ENCODE results near the gene ENTHD1. TPM values are rescaled to one million over a fixed set of nuclear protein-coding genes. Genes with fewer than 3 reads are reported as not detected.

Gene ENTHD1
- total and polyA plus RNA-seq, 10 donors = 0.09 to 0.59 (median 0.14) TPM; not detected in 5

DNA sequence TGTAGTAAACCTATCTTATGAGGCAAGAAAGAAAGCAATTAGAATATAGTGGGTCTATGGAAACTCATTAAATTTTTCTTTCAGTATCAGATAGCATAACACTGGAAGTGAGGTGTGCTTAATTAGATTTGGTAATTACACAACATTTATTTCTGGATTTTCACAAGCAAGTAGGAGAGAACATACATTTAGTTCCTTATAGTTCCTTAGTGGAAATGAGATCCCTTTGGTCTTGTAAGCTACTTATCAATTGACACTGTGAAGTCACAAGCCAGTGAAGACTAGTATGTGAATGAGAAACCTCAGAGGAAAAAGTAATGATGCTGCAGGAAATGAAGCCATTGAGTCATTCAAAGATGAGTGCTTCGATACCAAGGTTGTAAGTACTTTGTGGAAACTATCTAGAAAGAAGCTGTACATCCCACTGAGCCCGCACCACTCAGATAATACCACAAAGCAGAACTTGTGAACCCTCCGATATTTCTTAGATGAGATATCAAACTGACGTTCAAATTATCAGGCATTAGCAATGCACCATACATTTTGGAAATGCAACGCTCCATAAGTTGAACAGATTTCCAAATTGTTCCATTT, 53.5 kb downstream of the ENTHD1 start:
- no peak overlapping the region for H3K27ac ChIP-seq
- H3K4me1 ChIP-seq = peaks cover 0 to 30% (median 14%) of the 10 kb centered on the region in 6 donors
- H3K36me3 ChIP-seq = no peaks in the 10 kb centered on the region
- DNase-seq = no peak
- intact Hi-C loops (cut with DNase I; ENCODE audit: low total_unique reads) = no loop called here
- 65 to 72% (median 69%) methylated on average over 5 of the region's 5 CpGs for WGBS, 5 donors
- no peak overlapping the region for H3K4me3 ChIP-seq
- peaks cover 0 to 17% (median 3%) of the 10 kb centered on the region in 8 donors for H3K9me3 ChIP-seq
- TF ChIP-seq CTCF (IDR thresholded peaks at IDR 0.05 in 8 of 11, conservative IDR thresholded peaks at IDR 0.05 in 3 of 11) = no peak
- TF ChIP-seq POLR2AphosphoS5 (IDR thresholded peaks at IDR 0.05) = no peak
- no peak for TF ChIP-seq POLR2A (IDR thresholded peaks at IDR 0.05)
- H3K27me3 ChIP-seq (replicated peaks in 1 of 7) = no peaks in the 10 kb centered on the region

- DNase-seq = no peak
- 34 to 39% (median 36%) methylated on average over 5 of the region's 5 CpGs for whole genome bisulfite sequencing, 5 donors
- Histone ChIP-seq H3K4me3 (no peak overlapping the region), H3K27me3 (replicated peaks in 1 of 7) (no peaks in the 10 kb centered on the region), H3K27ac (no peak overlapping the region), H3K4me1 (peaks cover 0 to 22% (median 14%) of the 10 kb centered on the region in 6 donors), H3K36me3 (no peaks in the 10 kb centered on the region), H3K9me3 (peaks cover 0 to 17% (median 3%) of the 10 kb centered on the region in 8 donors)
- intact Hi-C loops (cut with DNase I; ENCODE audit: low total_unique reads) = no loop called here
- TF ChIP-seq POLR2AphosphoS5 (IDR thresholded peaks at IDR 0.05) (no peak), CTCF (IDR thresholded peaks at IDR 0.05 in 8 of 11, conservative IDR thresholded peaks at IDR 0.05 in 3 of 11) (no peak)
Observed at GRCh38 chr22:39839204-39839603, 54.4 kb downstream of the ENTHD1 start.

DNA sequence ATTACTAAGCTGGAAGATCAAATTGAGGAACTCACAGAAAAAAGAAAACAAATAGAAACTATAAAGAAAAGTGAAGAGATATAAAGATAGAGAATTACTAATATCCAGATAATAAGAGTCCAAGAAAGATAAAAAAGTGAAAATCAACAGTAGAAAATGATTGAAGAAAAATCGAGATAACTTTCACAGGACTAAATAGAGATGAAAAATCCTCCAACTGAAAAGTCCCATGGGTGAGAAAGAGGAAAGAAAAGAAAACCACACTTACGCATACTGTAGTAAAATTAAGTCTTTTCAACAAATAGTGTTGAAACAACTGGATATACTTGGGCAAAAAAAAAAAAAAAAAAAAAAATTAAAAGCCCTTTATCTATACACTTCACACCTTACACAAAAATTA, 60.0 kb downstream of the ENTHD1 start:
- H3K4me1 ChIP-seq = peaks cover 0 to 22% (median under 1%) of the 10 kb centered on the region in 6 donors
- 44 to 57% (median 51%) methylated on average over 2 of the region's 2 CpGs for WGBS, 5 donors
- peaks cover 0 to 13% (median 0%) of the 10 kb centered on the region in 8 donors for H3K9me3 ChIP-seq
- H3K27me3 ChIP-seq (replicated peaks in 1 of 7) = peaks cover 0 to 13% (median 4%) of the 10 kb centered on the region in 7 donors
- H3K36me3 ChIP-seq = no peaks in the 10 kb centered on the region
- H3K4me3 ChIP-seq = no peak overlapping the region
- intact Hi-C loops (cut with DNase I; ENCODE audit: low total_unique reads) = no loop called here
- H3K27ac ChIP-seq = no peak overlapping the region
- TF ChIP-seq POLR2AphosphoS5 (IDR thresholded peaks at IDR 0.05) = no peak
- TF ChIP-seq POLR2A (IDR thresholded peaks at IDR 0.05) = no peak
- TF ChIP-seq CTCF (IDR thresholded peaks at IDR 0.05 in 8 of 11, conservative IDR thresholded peaks at IDR 0.05 in 3 of 11) = no peak
- no peak for DNase-seq

DNA sequence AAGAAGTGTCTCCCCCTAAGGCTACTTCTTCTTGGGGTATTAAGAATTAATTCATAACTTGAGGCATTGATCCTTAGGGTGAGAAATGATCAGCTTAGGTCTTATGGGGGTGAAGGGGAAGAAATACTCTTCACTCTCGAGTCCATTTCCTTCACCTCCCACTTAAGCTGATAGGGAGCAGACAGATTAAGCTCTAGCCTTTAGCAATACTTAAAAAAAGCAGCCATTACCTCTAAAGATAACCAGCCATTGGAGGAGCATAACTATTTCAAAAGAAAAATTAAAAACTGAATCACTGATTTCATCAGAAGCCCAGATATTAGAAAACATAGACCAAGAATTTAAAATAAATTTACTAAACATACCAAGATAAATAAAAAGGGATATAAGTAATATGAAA, 60.5 kb downstream of the ENTHD1 start:
- WGBS, 5 donors = 0 to 50% (median 0%) methylated on average over 1 of the region's 1 CpG
- H3K27me3 ChIP-seq (replicated peaks in 1 of 7) = peaks cover 0 to 13% (median 4%) of the 10 kb centered on the region in 7 donors

More for the DNA sequence above, 60.5 kb downstream of the ENTHD1 start:
- intact Hi-C loops (cut with DNase I; ENCODE audit: low total_unique reads) = no loop called here
- peak overlapping the region in 1 of 8 donors; percentile 9 for H3K27ac ChIP-seq
- H3K9me3 ChIP-seq = peaks cover 0 to 13% (median 0%) of the 10 kb centered on the region in 8 donors
- no peaks in the 10 kb centered on the region for H3K36me3 ChIP-seq
- peaks cover 0 to 19% (median 0%) of the 10 kb centered on the region in 6 donors for H3K4me1 ChIP-seq
- TF ChIP-seq POLR2AphosphoS5 (IDR thresholded peaks at IDR 0.05) (no peak), CTCF (IDR thresholded peaks at IDR 0.05 in 8 of 11, conservative IDR thresholded peaks at IDR 0.05 in 3 of 11) (no peak), POLR2A (IDR thresholded peaks at IDR 0.05) (no peak)
- no peak overlapping the region for H3K4me3 ChIP-seq
- no peak for DNase-seq
